Prostate gland (tissue), 2 donors: ENCODE data around the gene CADPS2.

Experiments used
- CTCF ChIP-seq, 4 experiments: fragments of 200-600 bp in 2 of 4; fragments of 450-650 bp in 2 of 4; sonication (generic) in 2 of 4; IDR thresholded peaks; 1 replicate in 3 of 4; 2 replicates in 1 of 4; pipeline ENCODE4 v1.5.1; 2016 to 2019; ENCODE audit warnings: antibody characterized with exemption in 4 of 4, mild to moderate bottlenecking in 2 of 4, moderate library complexity in 2 of 4
- POLR2A ChIP-seq: fragments of 450-650 bp; IDR thresholded peaks from one replicate; pipeline ENCODE4 v1.6.1; 2016; ENCODE audit warnings: antibody characterized with exemption, mild to moderate bottlenecking

GRCh38 chr7:122850528-122850927 lies 35.7 kb downstream of the CADPS2 start:
- TF ChIP-seq CTCF (IDR thresholded peaks at IDR 0.05), result no peak
- no peak for TF ChIP-seq POLR2A
